OCI-LY3 (cell line): ENCODE results near the gene WAC.

Experiments
- H2AFZ ChIP-seq: fragments of 200-600, 300-600 bp; shearing (Covaris generic); 2 replicates; pipeline ENCODE4 v1.6.0; 2014; ENCODE audit warnings: antibody characterized with exemption, low read depth, low read length
- H3K27ac ChIP-seq: fragments of 200-600, 300-600 bp; sonication (generic); 2 replicates; pipeline ENCODE4 v1.5.1; 2014; ENCODE audit warnings: mild to moderate bottlenecking, low read length, moderate library complexity, mixed read lengths
- H3K27me3 ChIP-seq: fragments of 200-600, 300-600 bp; sonication (generic); 2 replicates; pipeline ENCODE4 v1.6.1; 2014; ENCODE audit warnings: low read depth, low read length, mixed read lengths
- H3K36me3 ChIP-seq: fragments of 200-600, 300-600 bp; sonication (generic); replicated peaks from 2 replicates; pipeline ENCODE3; 2014; ENCODE audit warnings: low read depth, low read length, mixed read lengths
- H3K4me1 ChIP-seq: fragments of 300-600, 200-600 bp; sonication (generic); 2 replicates; pipeline ENCODE4 v1.6.1; 2014; ENCODE audit warnings: low read length, mixed read lengths
- H3K4me2 ChIP-seq: fragments of 200-600, 300-600 bp; sonication (generic); 2 replicates; pipeline ENCODE4 v1.6.1; 2014; ENCODE audit warnings: low read length, mixed read lengths
- H3K4me3 ChIP-seq: fragments of 300-600, 200-600 bp; sonication (generic); 2 replicates; pipeline ENCODE4 v1.5.1; 2014; ENCODE audit warnings: antibody characterized with exemption, mild to moderate bottlenecking, low read length, moderate library complexity
- H3K79me2 ChIP-seq: fragments of 300-600, 200-600 bp; shearing (Covaris generic); 2 replicates; pipeline ENCODE4 v1.6.1; 2014; ENCODE audit warnings: mild to moderate bottlenecking, low read length, mixed read lengths
- H3K9ac ChIP-seq: fragments of 300-600, 200-600 bp; shearing (Covaris generic); 2 replicates; pipeline ENCODE4 v1.6.0; 2014; ENCODE audit warnings: mild to moderate bottlenecking, low read length, moderate library complexity
- H3K9me3 ChIP-seq: fragments of 200-600, 300-600 bp; shearing (Covaris generic); 2 replicates; pipeline ENCODE4 v1.6.1; 2014; ENCODE audit warnings: low read length, mixed read lengths; ENCODE audit not compliant: insufficient read depth
- H4K20me1 ChIP-seq: fragments of 200-600, 300-600 bp; sonication (generic); 2 replicates; pipeline ENCODE4 v1.6.1; 2016; ENCODE audit warnings: low read length, mixed read lengths; ENCODE audit not compliant: insufficient read depth
- CTCF ChIP-seq: fragments of 200-600, 300-600 bp; sonication (generic); IDR thresholded peaks from 2 replicates; pipeline ENCODE4 v1.5.1; 2014; ENCODE audit warnings: antibody characterized with exemption, low read length, low read depth
- EZH2phosphoT487 ChIP-seq: fragments of 200-600 bp; shearing (Covaris generic); IDR thresholded peaks from 2 replicates; pipeline ENCODE4 v1.6.1; 2018; ENCODE audit warnings: antibody characterized with exemption, mixed run types, low read depth

Gene WAC

GRCh38 chr10:28628184-28628893, 95.4 kb downstream of the WAC start:
- H4K20me1 ChIP-seq, result no peaks in the 10 kb centered on the region
- H3K4me3 ChIP-seq, result no peak overlapping the region
- H3K4me2 ChIP-seq, result peak overlapping the region; percentile 11; the same call in 1 of the 2 replicates
- no peaks in the 10 kb centered on the region for H3K27me3 ChIP-seq
- no peak overlapping the region for H3K9ac ChIP-seq
- TF ChIP-seq CTCF (peak; percentile 82), EZH2phosphoT487 (no peak)
- no peak overlapping the region for H2AFZ ChIP-seq
- no peaks in the 10 kb centered on the region for H3K79me2 ChIP-seq
- no peaks in the 10 kb centered on the region for H3K4me1 ChIP-seq
- H3K9me3 ChIP-seq, result no peaks in the 10 kb centered on the region
- no peaks in the 10 kb centered on the region for H3K36me3 ChIP-seq
- no peak overlapping the region for H3K27ac ChIP-seq

- Histone ChIP-seq H3K9ac (no peak overlapping the region), H3K4me3 (no peak overlapping the region), H3K4me1 (no peaks in the 10 kb centered on the region), H3K4me2 (no peak overlapping the region), H3K27me3 (no peaks in the 10 kb centered on the region), H2AFZ (no peak overlapping the region), H3K27ac (no peak overlapping the region), H4K20me1 (no peaks in the 10 kb centered on the region), H3K9me3 (no peaks in the 10 kb centered on the region), H3K36me3 (no peaks in the 10 kb centered on the region), H3K79me2 (no peaks in the 10 kb centered on the region)
- no peak for TF ChIP-seq EZH2phosphoT487
- no peak for TF ChIP-seq CTCF
Observed at GRCh38 chr10:28631896-28632583, 99.1 kb downstream of the WAC start.

GRCh38 chr10:28632584-28632945, 99.6 kb downstream of the WAC start:
- Histone ChIP-seq H3K27ac (no peak overlapping the region), H3K27me3 (no peaks in the 10 kb centered on the region), H3K9me3 (no peaks in the 10 kb centered on the region), H2AFZ (no peak overlapping the region), H3K4me2 (no peak overlapping the region), H3K9ac (no peak overlapping the region), H3K4me1 (no peaks in the 10 kb centered on the region), H4K20me1 (no peaks in the 10 kb centered on the region), H3K4me3 (no peak overlapping the region), H3K36me3 (no peaks in the 10 kb centered on the region), H3K79me2 (no peaks in the 10 kb centered on the region)
- no peak for TF ChIP-seq CTCF
- no peak for TF ChIP-seq EZH2phosphoT487

- H3K27ac ChIP-seq, result no peak overlapping the region
- H3K9ac ChIP-seq, result no peak overlapping the region
- H2AFZ ChIP-seq, result no peak overlapping the region
- no peak overlapping the region for H3K4me3 ChIP-seq
- no peaks in the 10 kb centered on the region for H4K20me1 ChIP-seq
- no peaks in the 10 kb centered on the region for H3K9me3 ChIP-seq
- H3K79me2 ChIP-seq, result no peaks in the 10 kb centered on the region
- H3K36me3 ChIP-seq, result no peaks in the 10 kb centered on the region
- H3K27me3 ChIP-seq, result no peaks in the 10 kb centered on the region
- no peaks in the 10 kb centered on the region for H3K4me1 ChIP-seq
- no peak for TF ChIP-seq CTCF
- no peak for TF ChIP-seq EZH2phosphoT487
- H3K4me2 ChIP-seq, result no peak overlapping the region
Observed at GRCh38 chr10:28633750-28634149, 100.8 kb downstream of the WAC start.
